Endometrial microvascular endothelial cells (primary cell): ENCODE results near the gene NT5DC3. TPM values are rescaled to one million over a fixed set of nuclear protein-coding genes. Genes with fewer than 3 reads are reported as not detected.

Experiments
- in situ Hi-C: cut with HindIII; loops from 2 replicates; pipeline ENCODE4 v1.10.0; 2017; ENCODE audit warnings: low sequenced_read_pairs, low pct_unique_long_range_greater_than_20kb; ENCODE audit errors: inconsistent ontology term
- total RNA-seq: library from RNA; depleted of rRNA; stranded (reverse); fragments of >200 nt; gene quantifications from one replicate; pipeline ENCODE4 v1.2.3, GENCODE V29; 2015; ENCODE audit errors: inconsistent ontology term

The NT5DC3 gene
- total RNA-seq, 1 donor from 2014 or later: 7.0 TPM

- in situ Hi-C loops: no loop called here
Observed at GRCh38 chr12:103736572-103736971, 104.5 kb downstream of the NT5DC3 start.

- in situ Hi-C loops: no loop called here
Observed at GRCh38 chr12:103735291-103735690, 105.7 kb downstream of the NT5DC3 start.

GRCh38 chr12:103734863-103735262 is 106.2 kb downstream of the NT5DC3 start:
- in situ Hi-C loops: no loop called here

DNA sequence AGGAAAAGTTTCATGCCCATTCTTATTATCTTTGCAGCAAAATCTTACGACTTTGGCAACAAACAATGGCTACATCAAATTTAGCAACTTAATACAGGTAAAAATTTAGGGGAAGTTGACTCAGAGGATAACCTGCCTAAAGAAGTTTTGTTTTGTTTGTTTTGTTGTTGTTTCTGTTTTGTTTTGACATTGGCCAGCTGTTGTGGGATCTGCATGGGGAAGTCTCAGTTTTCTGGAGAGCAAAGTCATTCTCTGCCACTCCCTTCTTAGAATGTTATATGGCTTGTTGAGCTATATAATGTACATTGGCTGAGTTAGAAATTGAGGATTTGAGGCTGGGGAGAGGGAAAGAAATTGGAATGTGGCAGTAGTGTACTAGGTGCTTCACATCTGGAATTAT is 109.5 kb downstream of the NT5DC3 start:
- in situ Hi-C loops: no loop called here

GRCh38 chr12:103729499-103729898 is 111.5 kb downstream of the NT5DC3 start:
- in situ Hi-C loops: no loop called here

DNA sequence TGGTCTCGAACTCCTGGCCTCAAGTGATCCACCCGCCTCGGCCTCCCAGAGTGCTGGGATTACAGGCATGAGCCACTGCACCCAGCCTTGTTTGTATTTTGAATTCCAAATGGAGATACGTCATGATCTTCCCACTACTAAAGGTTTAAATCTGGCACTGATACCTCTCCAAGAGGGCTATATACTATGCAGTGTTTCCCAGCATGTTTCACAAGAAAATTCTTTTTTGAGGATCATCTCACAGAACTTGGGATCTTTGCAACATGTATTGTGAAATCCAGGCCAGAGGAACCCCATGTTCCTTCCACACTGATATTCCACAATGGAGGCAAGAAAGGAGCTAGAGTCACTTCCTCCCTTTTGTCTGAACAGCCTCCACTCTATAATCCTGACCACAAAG is 112.7 kb downstream of the NT5DC3 start:
- in situ Hi-C loops: no loop called here

DNA sequence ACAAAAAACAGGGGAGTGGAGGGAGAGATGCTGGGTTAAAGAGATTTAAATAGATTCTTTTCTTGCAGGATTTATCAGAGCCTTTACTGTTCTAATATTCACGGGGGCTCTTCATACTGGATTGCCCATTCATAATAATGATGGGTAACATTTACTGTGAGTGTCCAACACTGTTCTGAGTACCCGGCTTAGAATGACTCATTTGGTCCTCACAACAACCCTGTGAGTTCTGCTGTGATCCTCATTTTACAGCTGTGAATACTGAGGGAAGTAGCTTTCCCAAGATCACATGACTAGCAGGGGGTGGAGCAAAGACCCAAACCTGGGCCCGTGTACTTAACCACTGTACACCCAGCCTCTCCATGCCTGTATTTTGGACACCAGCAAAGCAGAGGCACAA is 113.4 kb downstream of the NT5DC3 start:
- in situ Hi-C loops: no loop called here

- in situ Hi-C loops: no loop called here
Observed at GRCh38 chr12:103725398-103725797, 115.6 kb downstream of the NT5DC3 start.

Other genes with a start within 250 kb of the NT5DC3 start
- gene HSP90B1, start 89.2 kb upstream of the NT5DC3 start, total RNA-seq: 501 TPM
- 27.0 TPM for gene TDG, start 124.6 kb upstream of the NT5DC3 start, total RNA-seq
- 0.19 TPM for gene GLT8D2, start 209.0 kb upstream of the NT5DC3 start, total RNA-seq
- gene HCFC2, start 223.3 kb upstream of the NT5DC3 start, total RNA-seq: 17.2 TPM